K562 (cell line): ENCODE measurements around the gene FKBP8. TPM values are rescaled to one million over a fixed set of nuclear protein-coding genes. Genes with fewer than 3 reads are reported as not detected.

ENCODE experiments used
- AFF4 ChIP-seq: sonication (generic); formaldehyde crosslinking; IDR thresholded peaks from 2 replicates; pipeline ENCODE4 v1.8.0; 2023; ENCODE audit warnings: mild to moderate bottlenecking, missing genetic modification reagents
- DIDO1 ChIP-seq: fragments of 450-650 bp; IDR thresholded peaks from 2 replicates; pipeline ENCODE4 v1.6.1; 2016; ENCODE audit warnings: low read depth, missing biosample characterization, missing genetic modification characterization
- EHMT2 ChIP-seq: fragments of 450-650 bp; IDR thresholded peaks from 2 replicates; pipeline ENCODE4 v1.6.1; 2018; ENCODE audit warnings: antibody characterized with exemption
- ETS2 ChIP-seq: IDR thresholded peaks from 2 replicates; pipeline ENCODE4 v1.6.1; 2016; ENCODE audit warnings: borderline replicate concordance, missing genetic modification characterization, mild to moderate bottlenecking, moderate library complexity, missing compliant biosample characterization; ENCODE audit not compliant: poor library complexity, severe bottlenecking
- ETV6 ChIP-seq, 3 experiments: fragments of 150-350 bp in 1 of 3; sonication (generic) in 1 of 3; formaldehyde crosslinking in 1 of 3; IDR thresholded peaks; 2 replicates each; pipeline versions ENCODE4 v1.6.1 to v1.8.0; 2014 to 2022; ENCODE audit warnings: borderline replicate concordance in 2 of 3, low read depth in 2 of 3, antibody characterized with exemption in 1 of 3, low read length in 1 of 3, mild to moderate bottlenecking in 1 of 3, missing genetic modification reagents in 1 of 3
- GABPA ChIP-seq: fragments of 200-800 bp; sonication (Bioruptor generic); conservative IDR thresholded peaks from 2 replicates; pipeline ENCODE4 v1.6.1; 2016; ENCODE audit warnings: low read depth, missing genetic modification characterization, missing compliant biosample characterization
- GTF2A2 ChIP-seq: IDR thresholded peaks from 2 replicates; pipeline ENCODE4 v1.6.1; 2016; ENCODE audit warnings: mild to moderate bottlenecking, missing genetic modification characterization, missing compliant biosample characterization
- HDAC2 ChIP-seq: fragments of 450-650 bp; IDR thresholded peaks from 2 replicates; pipeline ENCODE4 v1.6.1; 2016; ENCODE audit warnings: mild to moderate bottlenecking
- KDM5B ChIP-seq: fragments of 200-600 bp; sonication (generic); IDR thresholded peaks from 2 replicates; pipeline ENCODE4 v1.6.1; 2012; ENCODE audit warnings: low read depth, mild to moderate bottlenecking, moderate library complexity, low read length, control low read depth, inconsistent platforms; ENCODE audit not compliant: insufficient replicate concordance
- SP1 ChIP-seq: sonication (generic); formaldehyde crosslinking; IDR thresholded peaks from 2 replicates; pipeline ENCODE4 v1.8.1; 2022; ENCODE audit warnings: mild to moderate bottlenecking, missing genetic modification reagents
- TSC22D4 ChIP-seq: fragments of 450-650 bp; IDR thresholded peaks from 2 replicates; pipeline ENCODE4 v1.6.1; 2016; ENCODE audit warnings: missing genetic modification characterization, missing biosample characterization, control low read depth
- ZBTB17 ChIP-seq: fragments of 450-650 bp; formaldehyde crosslinking; IDR thresholded peaks from 2 replicates; pipeline ENCODE4 v1.4.0; 2020; ENCODE audit warnings: mild to moderate bottlenecking
- ZNF124 ChIP-seq: sonication (generic); formaldehyde crosslinking; IDR thresholded peaks from 2 replicates; pipeline ENCODE4 v1.8.1; 2022; ENCODE audit warnings: missing genetic modification reagents
- ZNF639 ChIP-seq, 2 experiments: fragments of 200-800 bp in 1 of 2; sonication (Bioruptor generic) in 1 of 2; sonication (generic) in 1 of 2; formaldehyde crosslinking in 1 of 2; IDR thresholded peaks in 1 of 2; conservative IDR thresholded peaks in 1 of 2; 2 replicates each; pipeline versions ENCODE4 v1.5.0 to v1.6.1; 2016 to 2020; ENCODE audit warnings: missing compliant biosample characterization in 1 of 2, missing genetic modification characterization in 1 of 2, missing genetic modification reagents in 1 of 2
- ZNF778 ChIP-seq: fragments of 450-650 bp; formaldehyde crosslinking; IDR thresholded peaks from 2 replicates; pipeline ENCODE4 v1.4.0; 2020; ENCODE audit warnings: mild to moderate bottlenecking, moderate library complexity
- polyA plus RNA-seq, 8 experiments: library from polyadenylated mRNA; depleted of rRNA in 4 of 8; stranded (reverse) in 5 of 8; unstranded in 3 of 8; fragments of >200 nt; fragmentation: Nextera tagmentation in 2 of 8; fragmentation: Illumina TruSeq in 1 of 8; extraction: Ambion mirVana in 2 of 8; extraction: Trizol in 1 of 8; gene quantifications; 2 replicates each; pipeline versions ENCODE4 v1.2.1 to v1.2.3, GENCODE V29; 2011 to 2014; ENCODE audit warnings: inconsistent platforms in 1 of 8, missing spikeins in 1 of 8
- total RNA-seq, 7 experiments: library from RNA; depleted of rRNA in 6 of 7; stranded (reverse); fragments of >200 nt in 6 of 7; fragmentation: Illumina TruSeq in 2 of 7; extraction: Trizol in 2 of 7; gene quantifications; 2 replicates each; pipeline versions ENCODE4 v1.2.1 to v1.2.3, GENCODE V29; 2011 to 2021; ENCODE audit warnings: low replicate concordance in 1 of 7
- TF ChIP-seq, protein P1 (sequence below): fragments of 250-450 bp; sonication (Bioruptor Pico); IDR thresholded peaks from 2 replicates; pipeline ENCODE4 v1.8.0; 2022; ENCODE audit warnings: inconsistent platforms
- TF ChIP-seq, protein P2 (sequence below): fragments of 450-650 bp; IDR thresholded peaks from 2 replicates; pipeline ENCODE4 v1.6.1; 2016; ENCODE audit warnings: mild to moderate bottlenecking

Gene FKBP8
- total and polyA plus RNA-seq, 9 of the 15 experiments (the other 6 are each of a cell fraction or from before 2014, with no cell fraction given), result 0.46 to 236 (median 104) TPM

DNA sequence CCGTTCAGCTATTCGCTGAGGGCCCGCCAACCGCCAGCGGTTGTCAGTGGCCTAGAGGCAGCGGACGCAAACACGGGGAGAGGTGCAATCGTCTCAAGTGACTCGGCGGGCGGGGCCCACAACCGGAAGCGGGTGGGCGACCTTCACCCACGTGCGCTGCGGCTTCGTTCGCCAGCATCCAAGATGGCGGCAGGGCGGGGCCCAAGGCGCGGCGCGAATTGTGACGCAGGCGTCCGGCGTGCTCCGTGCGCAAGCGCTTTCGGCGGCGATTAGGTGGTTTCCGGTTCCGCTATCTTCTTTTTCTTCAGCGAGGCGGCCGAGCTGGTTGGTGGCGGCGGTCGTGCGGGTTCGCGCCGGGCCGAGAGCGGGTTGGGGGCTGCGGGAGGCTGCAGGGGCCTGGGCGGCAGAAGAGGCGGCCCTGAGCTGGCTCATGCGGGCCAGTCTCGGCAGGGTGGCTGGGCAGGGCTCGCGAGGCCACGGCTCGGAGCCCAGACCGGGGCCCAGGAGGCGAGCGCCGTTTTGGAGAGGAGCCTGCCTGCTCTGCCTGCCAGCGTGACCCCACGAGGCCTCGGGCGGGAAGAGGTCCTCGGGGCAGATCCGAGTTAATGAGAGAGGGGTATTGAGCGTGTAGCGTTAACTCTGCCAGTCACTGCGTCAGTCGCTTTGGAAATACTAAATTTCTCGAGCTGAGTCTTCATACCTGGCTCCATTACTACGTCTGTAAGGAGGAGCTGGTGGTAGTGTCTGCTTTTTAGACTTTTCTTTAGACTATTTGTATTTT is 28.4 kb upstream of the FKBP8 start, which contains the start of gene UBA52 (continued):
- TF ChIP-seq ZNF639 (CRISPR knock-in tag; conservative IDR thresholded peaks at IDR 0.05 in 1 of 2, IDR thresholded peaks at IDR 0.05 in 1 of 2), result peak in 1 of 2 experiments; percentile 75; a peak in 1 of 4 replicates
- TF ChIP-seq GTF2A2 (tag), result no peak
- no peak for TF ChIP-seq TSC22D4 (tag)
- no peak for TF ChIP-seq DIDO1
- TF ChIP-seq EHMT2, result no peak
- TF ChIP-seq ETV6 (IDR thresholded peaks at IDR 0.05; ENCODE audit: borderline replicate concordance in 1 of 2, low read depth in 2 of 2, low read length in 1 of 2), result no peak
- TF ChIP-seq ETV6 (CRISPR knock-in tag; IDR thresholded peaks at IDR 0.05; ENCODE audit: borderline replicate concordance), result no peak
- TF ChIP-seq, protein P1, sequence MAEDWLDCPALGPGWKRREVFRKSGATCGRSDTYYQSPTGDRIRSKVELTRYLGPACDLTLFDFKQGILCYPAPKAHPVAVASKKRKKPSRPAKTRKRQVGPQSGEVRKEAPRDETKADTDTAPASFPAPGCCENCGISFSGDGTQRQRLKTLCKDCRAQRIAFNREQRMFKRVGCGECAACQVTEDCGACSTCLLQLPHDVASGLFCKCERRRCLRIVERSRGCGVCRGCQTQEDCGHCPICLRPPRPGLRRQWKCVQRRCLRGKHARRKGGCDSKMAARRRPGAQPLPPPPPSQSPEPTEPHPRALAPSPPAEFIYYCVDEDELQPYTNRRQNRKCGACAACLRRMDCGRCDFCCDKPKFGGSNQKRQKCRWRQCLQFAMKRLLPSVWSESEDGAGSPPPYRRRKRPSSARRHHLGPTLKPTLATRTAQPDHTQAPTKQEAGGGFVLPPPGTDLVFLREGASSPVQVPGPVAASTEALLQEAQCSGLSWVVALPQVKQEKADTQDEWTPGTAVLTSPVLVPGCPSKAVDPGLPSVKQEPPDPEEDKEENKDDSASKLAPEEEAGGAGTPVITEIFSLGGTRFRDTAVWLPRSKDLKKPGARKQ (CRISPR knock-in tag), result no peak
- peak; percentile 96 for TF ChIP-seq GABPA (tag)
- TF ChIP-seq ZNF124 (CRISPR knock-in tag), result no peak
- TF ChIP-seq HDAC2, result 0 out of 2 replicates have a peak, but pooled peaks have one; percentile 10
- TF ChIP-seq, protein P2, sequence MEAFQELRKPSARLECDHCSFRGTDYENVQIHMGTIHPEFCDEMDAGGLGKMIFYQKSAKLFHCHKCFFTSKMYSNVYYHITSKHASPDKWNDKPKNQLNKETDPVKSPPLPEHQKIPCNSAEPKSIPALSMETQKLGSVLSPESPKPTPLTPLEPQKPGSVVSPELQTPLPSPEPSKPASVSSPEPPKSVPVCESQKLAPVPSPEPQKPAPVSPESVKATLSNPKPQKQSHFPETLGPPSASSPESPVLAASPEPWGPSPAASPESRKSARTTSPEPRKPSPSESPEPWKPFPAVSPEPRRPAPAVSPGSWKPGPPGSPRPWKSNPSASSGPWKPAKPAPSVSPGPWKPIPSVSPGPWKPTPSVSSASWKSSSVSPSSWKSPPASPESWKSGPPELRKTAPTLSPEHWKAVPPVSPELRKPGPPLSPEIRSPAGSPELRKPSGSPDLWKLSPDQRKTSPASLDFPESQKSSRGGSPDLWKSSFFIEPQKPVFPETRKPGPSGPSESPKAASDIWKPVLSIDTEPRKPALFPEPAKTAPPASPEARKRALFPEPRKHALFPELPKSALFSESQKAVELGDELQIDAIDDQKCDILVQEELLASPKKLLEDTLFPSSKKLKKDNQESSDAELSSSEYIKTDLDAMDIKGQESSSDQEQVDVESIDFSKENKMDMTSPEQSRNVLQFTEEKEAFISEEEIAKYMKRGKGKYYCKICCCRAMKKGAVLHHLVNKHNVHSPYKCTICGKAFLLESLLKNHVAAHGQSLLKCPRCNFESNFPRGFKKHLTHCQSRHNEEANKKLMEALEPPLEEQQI, result no peak
- no peak for TF ChIP-seq ETS2 (tag)
- TF ChIP-seq ZBTB17 (CRISPR knock-in tag), result no peak
- TF ChIP-seq SP1, result peak; percentile 99
- TF ChIP-seq ZNF778 (CRISPR knock-in tag), result no peak
- peak; percentile 90 for TF ChIP-seq KDM5B
- TF ChIP-seq AFF4 (CRISPR knock-in tag), result peak; percentile 88
